ENCODE data around the gene FOXRED2.

DNA sequence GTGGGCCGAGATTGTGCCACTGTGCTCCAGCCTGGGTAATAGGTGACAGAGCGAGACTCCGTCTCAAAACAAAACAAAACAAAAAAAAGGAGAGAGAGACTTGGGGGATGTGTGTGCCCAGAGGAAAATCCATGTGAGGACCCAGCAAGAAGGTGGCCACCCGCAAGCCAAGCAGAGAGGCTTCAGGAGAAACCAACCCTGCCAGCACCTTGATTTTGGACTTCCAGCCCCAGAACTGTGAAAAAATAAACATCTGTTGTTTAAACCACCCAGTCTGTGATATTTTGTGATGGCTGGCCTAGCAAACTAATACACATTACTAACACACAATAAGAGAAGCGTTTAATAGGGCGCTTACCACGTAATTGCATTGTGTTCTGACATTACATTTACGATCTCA, 46.6 kb downstream of the FOXRED2 start:
- TF ChIP-seq CTCF (conservative IDR thresholded peaks at IDR 0.05) = no peak
- TF ChIP-seq EZH2 (IDR thresholded peaks at IDR 0.05; ENCODE audit: low read depth) = no peak
